H1 (cell line): ENCODE data around the gene KISS1. TPM values are rescaled to one million over a fixed set of nuclear protein-coding genes. Genes with fewer than 3 reads are reported as not detected.

Experiments
- CTCF ChIA-PET: fragments of 300-600 bp; sonication (Branson Sonifier 250); formaldehyde crosslinking; loops from one replicate; lab custom pipeline; 2021; ENCODE audit not compliant: partially characterized antibody; lab: Charles Lee
- POLR2A ChIA-PET: fragments of 300-600 bp; sonication (Branson Sonifier 250); formaldehyde crosslinking; loops from one replicate; lab custom pipeline; 2021; ENCODE audit warnings: inconsistent platforms; ENCODE audit not compliant: partially characterized antibody; lab: Charles Lee
- DNase-seq, 2 experiments: peaks; one replicate each; pipeline versions ENCODE4 v3.0.0 to v3.0.0-alpha.2; 2010 to 2022; ENCODE audit warnings: low spot score in 2 of 2, low read depth in 1 of 2, mixed read lengths in 1 of 2
- FAIRE-seq: peaks from 2 replicates; lab custom pipeline; 2011; peaks lifted over from hg19 to GRCh38; lab: Jason Lieb, UNC
- H2AFZ ChIP-seq: 2 replicates; pipeline ENCODE4 v1.8.1; 2012; ENCODE audit warnings: low read length, inconsistent platforms
- H2AK5ac ChIP-seq: 2 replicates; pipeline ENCODE4 v1.6.1; 2013; ENCODE audit warnings: low read depth, low read length
- H2BK120ac ChIP-seq: replicated peaks from 2 replicates; pipeline ENCODE3; 2013; ENCODE audit warnings: low read depth, low read length, inconsistent platforms
- H2BK12ac ChIP-seq: 2 replicates; pipeline ENCODE4 v1.6.1; 2013; ENCODE audit warnings: low read depth, low read length
- H2BK15ac ChIP-seq: 2 replicates; pipeline ENCODE4 v1.6.1; 2013; ENCODE audit warnings: low read length
- H2BK20ac ChIP-seq: 2 replicates; pipeline ENCODE4 v1.6.1; 2013; ENCODE audit warnings: low read length
- H2BK5ac ChIP-seq: 2 replicates; pipeline ENCODE4 v1.6.1; 2013; ENCODE audit warnings: low read depth, low read length
- H3K14ac ChIP-seq: 2 replicates; pipeline ENCODE4 v1.6.1; 2013; ENCODE audit warnings: inconsistent platforms; ENCODE audit not compliant: insufficient read length
- H3K18ac ChIP-seq: 2 replicates; pipeline ENCODE4 v1.6.1; 2013; ENCODE audit warnings: low read length; ENCODE audit errors: extremely low read depth
- H3K23ac ChIP-seq: 2 replicates; pipeline ENCODE4 v1.6.1; 2013; ENCODE audit warnings: inconsistent platforms; ENCODE audit not compliant: insufficient read length
- H3K23me2 ChIP-seq: 2 replicates; pipeline ENCODE4 v1.6.1; 2013; ENCODE audit warnings: low read depth, low read length
- H3K27ac ChIP-seq: 2 replicates; pipeline ENCODE4 v1.6.1; 2011; ENCODE audit warnings: low read depth, low read length, inconsistent platforms
- H3K27me3 ChIP-seq, 4 experiments: replicated peaks in 1 of 4; 1 replicate in 1 of 4; 2 replicates in 3 of 4; pipeline versions ENCODE4 v1.6.1 to v1.8.1; 2011 to 2013; ENCODE audit warnings: low read length in 3 of 4, mild to moderate bottlenecking in 3 of 4, inconsistent platforms in 2 of 4, mixed read lengths in 2 of 4, moderate library complexity in 1 of 4; ENCODE audit not compliant: control insufficient read depth in 3 of 4, insufficient read depth in 3 of 4; ENCODE audit errors: extremely low read depth in 1 of 4
- H3K36me3 ChIP-seq, 4 experiments: 2 replicates each; pipeline versions ENCODE4 v1.6.1 to v1.8.1; 2011 to 2013; ENCODE audit warnings: mild to moderate bottlenecking in 4 of 4, low read length in 3 of 4, moderate library complexity in 2 of 4, control low read depth in 1 of 4, inconsistent platforms in 1 of 4; ENCODE audit not compliant: insufficient read depth in 4 of 4, control insufficient read depth in 2 of 4
- H3K4ac ChIP-seq: replicated peaks from 2 replicates; pipeline ENCODE3; 2013; ENCODE audit warnings: low read length, low read depth, mixed read lengths, inconsistent platforms; ENCODE audit not compliant: insufficient read length
- H3K4me1 ChIP-seq, 4 experiments: replicated peaks in 1 of 4; 1 replicate in 1 of 4; 2 replicates in 3 of 4; pipeline versions ENCODE4 v1.6.1 to v1.8.1; 2011 to 2013; ENCODE audit warnings: low read length in 3 of 4, inconsistent platforms in 2 of 4, mixed read lengths in 1 of 4; ENCODE audit not compliant: insufficient read depth in 4 of 4, control insufficient read depth in 3 of 4
- H3K4me2 ChIP-seq, 2 experiments: 2 replicates each; pipeline versions ENCODE4 v1.6.1 to v1.8.1; 2011 to 2013; ENCODE audit warnings: low read depth in 2 of 2, low read length in 2 of 2, control low read depth in 1 of 2, inconsistent platforms in 1 of 2, mild to moderate bottlenecking in 1 of 2; ENCODE audit not compliant: insufficient read depth in 1 of 2
- H3K4me3 ChIP-seq, 4 experiments: fragments of 200-600, 300-600 bp in 1 of 4; sonication (generic), shearing (Covaris generic), sonication (Bioruptor Twin) in 1 of 4; 2 replicates each; pipeline versions ENCODE4 v1.5.1 to v1.8.1; 2011 to 2016; ENCODE audit warnings: low read length in 4 of 4, low read depth in 3 of 4, control low read depth in 2 of 4, inconsistent platforms in 2 of 4, mild to moderate bottlenecking in 2 of 4, mixed read lengths in 1 of 4, moderate library complexity in 1 of 4; ENCODE audit not compliant: insufficient read depth in 2 of 4; ENCODE audit errors: extremely low read depth in 1 of 4
- H3K56ac ChIP-seq: replicated peaks from 2 replicates; pipeline ENCODE3; 2013; ENCODE audit warnings: low read depth, mild to moderate bottlenecking, mixed read lengths, low read length, inconsistent platforms; ENCODE audit not compliant: insufficient read length
- H3K79me1 ChIP-seq: 2 replicates; pipeline ENCODE4 v1.6.1; 2013; ENCODE audit warnings: low read depth, low read length, control low read depth
- H3K79me2 ChIP-seq, 2 experiments: 2 replicates each; pipeline versions ENCODE4 v1.6.1 to v1.8.1; 2012 to 2013; ENCODE audit warnings: low read length in 2 of 2, mild to moderate bottlenecking in 2 of 2, inconsistent platforms in 1 of 2; ENCODE audit not compliant: insufficient read depth in 2 of 2, control insufficient read depth in 1 of 2
- H3K9ac ChIP-seq, 4 experiments: replicated peaks in 1 of 4; 1 replicate in 1 of 4; 2 replicates in 3 of 4; pipeline versions ENCODE4 v1.6.1 to v1.8.1; 2011 to 2013; ENCODE audit warnings: low read depth in 3 of 4, low read length in 3 of 4, control low read depth in 2 of 4, mild to moderate bottlenecking in 2 of 4, moderate library complexity in 2 of 4, inconsistent platforms in 1 of 4; ENCODE audit errors: extremely low read depth in 1 of 4
- H3K9me3 ChIP-seq, 2 experiments: 2 replicates each; pipeline versions ENCODE4 v1.6.1 to v1.8.1; 2012 to 2013; ENCODE audit warnings: mild to moderate bottlenecking in 2 of 2, moderate library complexity in 2 of 2, control low read depth in 1 of 2, inconsistent platforms in 1 of 2, low read depth in 1 of 2, low read length in 1 of 2, mixed read lengths in 1 of 2; ENCODE audit not compliant: insufficient read depth in 2 of 2
- H4K20me1 ChIP-seq, 2 experiments: replicated peaks in 1 of 2; 2 replicates each; pipeline versions ENCODE3 to v1.8.1; 2011 to 2013; ENCODE audit warnings: inconsistent platforms in 2 of 2, low read length in 2 of 2, mild to moderate bottlenecking in 1 of 2; ENCODE audit not compliant: insufficient read depth in 2 of 2, control insufficient read depth in 1 of 2
- H4K5ac ChIP-seq: 2 replicates; pipeline ENCODE4 v1.6.1; 2013; ENCODE audit warnings: low read length, low read depth, mixed read lengths, inconsistent platforms; ENCODE audit not compliant: insufficient read length
- H4K8ac ChIP-seq: 2 replicates; pipeline ENCODE4 v1.8.0; 2013; ENCODE audit warnings: mild to moderate bottlenecking, moderate library complexity, low read length, inconsistent platforms; ENCODE audit not compliant: insufficient read depth; ENCODE audit errors: extremely low read depth
- H4K91ac ChIP-seq: replicated peaks from 2 replicates; pipeline ENCODE3; 2013; ENCODE audit warnings: low read length, mixed read lengths, inconsistent platforms; ENCODE audit not compliant: insufficient read length
- ASH2L ChIP-seq: fragments of 200-600, 300-600 bp; sonication (generic); IDR thresholded peaks from one replicate; pipeline ENCODE4 v1.7.1; 2017; ENCODE audit warnings: low read length
- CTBP2 ChIP-seq: IDR thresholded peaks from 2 replicates; pipeline ENCODE4 v1.7.0; 2011; ENCODE audit warnings: borderline replicate concordance, mild to moderate bottlenecking, moderate library complexity, mixed read lengths, low read length; ENCODE audit not compliant: insufficient read depth, insufficient read length
- PHF8 ChIP-seq: fragments of 200-600 bp; sonication (generic); conservative IDR thresholded peaks from 2 replicates; pipeline ENCODE4 v1.7.1; 2012; ENCODE audit warnings: low read depth, mild to moderate bottlenecking, inconsistent platforms, low read length, moderate library complexity
- RFX5 ChIP-seq: IDR thresholded peaks from 2 replicates; pipeline ENCODE4 v1.6.1; 2011; ENCODE audit warnings: low read depth, low read length, improper control_type of control experiment, borderline replicate concordance
- TCF12 ChIP-seq: IDR thresholded peaks from 2 replicates; pipeline ENCODE4 v1.6.1; 2011; ENCODE audit warnings: low read depth, mild to moderate bottlenecking, low read length
- WGBS, 2 experiments: shearing (Covaris generic) in 1 of 2; methylation state at CpG; one replicate each; pipeline versions ENCODE4 v1.1.6 to v1.1.7; 2013 to 2015; ENCODE audit warnings: low lambda C conversion rate in 2 of 2, mixed read lengths in 2 of 2, inconsistent platforms in 1 of 2, low coverage in 1 of 2, missing lambda C conversion rate in 1 of 2; ENCODE audit not compliant: insufficient replicate concordance in 2 of 2, insufficient coverage in 1 of 2, insufficient read length in 1 of 2; ENCODE audit errors: extremely low coverage in 1 of 2, missing lambda C conversion rate in 1 of 2; 5-methylcytosine and 5-hydroxymethylcytosine counted together
- polyA plus RNA-seq, 7 experiments: library from polyadenylated mRNA; depleted of rRNA in 3 of 7; stranded (reverse) in 5 of 7; unstranded in 2 of 7; fragments of >200 nt in 5 of 7; fragments of 200-250 nt in 2 of 7; gene quantifications; 1 replicate in 5 of 7; 2 replicates in 1 of 7; 4 replicates in 1 of 7; pipeline versions ENCODE4 v1.2.1 to v1.2.3, GENCODE V29; 2011 to 2013; ENCODE audit warnings: missing spikeins in 2 of 7, mixed read lengths in 2 of 7
- total RNA-seq: library from RNA; stranded (reverse); fragmentation: NEBNext Ultra II Directional; extraction: Animal tissue kit (Norgen Biotek cat#: 25700); gene quantifications from 2 replicates; pipeline ENCODE4 v1.2.1, GENCODE V29; 2021
- TF ChIP-seq, protein P1 (sequence below): IDR thresholded peaks from 2 replicates; pipeline ENCODE4 v1.6.1; 2012; ENCODE audit warnings: inconsistent platforms

The KISS1 gene
- total and polyA plus RNA-seq, 2 of the 8 experiments (the other 6 are each of a cell fraction or from before 2014, with no cell fraction given): 0.71 TPM; not detected in 1

GRCh38 chr1:204224655-204225054 lies 28.4 kb upstream of the KISS1 start:
- no peak overlapping the region for H2BK20ac ChIP-seq
- ChIA-PET CTCF (interaction anchor here (1.4 kb wide), 1 partner anchor 18 kb away, joined by 5 read pairs; no protein-coding TSS in a partner anchor), POLR2A (no interaction called here)
- FAIRE-seq: no peak
- H4K8ac ChIP-seq: no peak overlapping the region
- no peak overlapping the region for H3K4me3 ChIP-seq
- H3K23ac ChIP-seq: no peak overlapping the region
- H3K79me1 ChIP-seq: no peaks in the 10 kb centered on the region
- no peak overlapping the region for H2AFZ ChIP-seq
- H3K56ac ChIP-seq: no peak overlapping the region
- H3K79me2 ChIP-seq: no peaks in the 10 kb centered on the region
- H3K4ac ChIP-seq: no peak overlapping the region
- H4K91ac ChIP-seq: no peak overlapping the region
- 88% methylated on average over 8 of the region's 8 CpGs; no CpG with 5 or more reads in 1 of the 2 experiments for WGBS, 2 experiments
- H3K27me3 ChIP-seq: no peaks in the 10 kb centered on the region
- no peak overlapping the region for H2BK5ac ChIP-seq
- H3K4me1 ChIP-seq: 0 out of 7 replicates have a peak, but pooled peaks cover 0 to 2% (median 0%) of the 10 kb centered on the region in 4 experiments
- H4K20me1 ChIP-seq: no peaks in the 10 kb centered on the region
- H2BK15ac ChIP-seq: no peak overlapping the region
- no peak overlapping the region for H4K5ac ChIP-seq
- H3K9ac ChIP-seq: no peak overlapping the region
- H3K23me2 ChIP-seq: no peaks in the 10 kb centered on the region
- TF ChIP-seq, protein P1, sequence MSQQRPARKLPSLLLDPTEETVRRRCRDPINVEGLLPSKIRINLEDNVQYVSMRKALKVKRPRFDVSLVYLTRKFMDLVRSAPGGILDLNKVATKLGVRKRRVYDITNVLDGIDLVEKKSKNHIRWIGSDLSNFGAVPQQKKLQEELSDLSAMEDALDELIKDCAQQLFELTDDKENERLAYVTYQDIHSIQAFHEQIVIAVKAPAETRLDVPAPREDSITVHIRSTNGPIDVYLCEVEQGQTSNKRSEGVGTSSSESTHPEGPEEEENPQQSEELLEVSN: no peak
- TF ChIP-seq RFX5 (no peak), ASH2L (no peak), PHF8 (no peak), TCF12 (no peak), CTBP2 (no peak)
- TF ChIP-seq, all 59 proteins: peak for 0
- Histone ChIP-seq H3K27ac (no peak overlapping the region), H3K36me3 (no peaks in the 10 kb centered on the region; a peak in 1 of 8 replicates), H3K14ac (no peak overlapping the region), H3K9me3 (no peaks in the 10 kb centered on the region), H2AK5ac (no peak overlapping the region), H2BK120ac (no peak overlapping the region), H3K18ac (no peak overlapping the region), H3K4me2 (no peak overlapping the region), H2BK12ac (no peak overlapping the region)
- no peak for DNase-seq
